Lower lobe of right lung (tissue), 2 donors: ENCODE data around the gene DDX25. TPM values are rescaled to one million over a fixed set of nuclear protein-coding genes. Genes with fewer than 3 reads are reported as not detected.

Source experiments
- ATAC-seq, 2 donors: fragments of 200-7000 bp; cut with Tn5 transposase; one replicate each; pipeline ENCODE4 v1.9.1; 2020 to 2022; ENCODE audit warnings: mild to moderate bottlenecking in 2 of 2, moderate library complexity in 2 of 2
- DNase-seq: peaks from one replicate; pipeline ENCODE4 v3.0.0-alpha.2; 2020
- H3K27ac ChIP-seq: fragments of 200-600 bp; one replicate; pipeline ENCODE4 v1.8.0; 2022
- H3K27me3 ChIP-seq: fragments of 200-600 bp; one replicate; pipeline ENCODE4 v1.8.0; 2022; ENCODE audit warnings: low read depth
- H3K36me3 ChIP-seq: fragments of 200-600 bp; one replicate; pipeline ENCODE4 v1.8.0; 2022; ENCODE audit warnings: mild to moderate bottlenecking
- H3K4me1 ChIP-seq: fragments of 200-600 bp; one replicate; pipeline ENCODE4 v1.8.0; 2022
- H3K4me3 ChIP-seq: fragments of 200-600 bp; one replicate; pipeline ENCODE4 v1.8.0; 2022; ENCODE audit warnings: mild to moderate bottlenecking
- H3K9me3 ChIP-seq: fragments of 200-600 bp; one replicate; pipeline ENCODE4 v1.8.0; 2022
- CTCF ChIP-seq: fragments of 200-600 bp; IDR thresholded peaks from one replicate; pipeline ENCODE4 v1.8.0; 2022; ENCODE audit warnings: antibody characterized with exemption, mild to moderate bottlenecking
- intact Hi-C: fragments of 100-400 bp; cut with DNase I; formaldehyde crosslinking; loops from one replicate; pipeline ENCODE4 v1.11.0; 2022
- total RNA-seq: library from RNA; stranded (reverse); fragmentation: NEBNext Ultra II Directional; extraction: Animal tissue kit (Norgen Biotek cat#: 25700); gene quantifications from one replicate; pipeline ENCODE4 v1.2.1, GENCODE V29; 2021
- donor health status: DM: no; HTN: yes; CAD: no; lungs with severe emphysema.

The DDX25 gene
- total RNA-seq, 1 donor from 2014 or later, result not detected

GRCh38 chr11:125953401-125953935 lies 49.2 kb downstream of the DDX25 start:
- TF ChIP-seq CTCF, result no peak
- ATAC-seq, result no peak
- H3K9me3 ChIP-seq, result no peaks in the 10 kb centered on the region
- no peaks in the 10 kb centered on the region for H3K27me3 ChIP-seq
- no peak overlapping the region for H3K27ac ChIP-seq
- H3K36me3 ChIP-seq, result no peaks in the 10 kb centered on the region
- H3K4me1 ChIP-seq, result no peaks in the 10 kb centered on the region
- no peak overlapping the region for H3K4me3 ChIP-seq
- intact Hi-C loops, result no loop called here
- no peak for DNase-seq

GRCh38 chr11:125954123-125954944 lies 50.0 kb downstream of the DDX25 start:
- H3K27me3 ChIP-seq, result no peaks in the 10 kb centered on the region

GRCh38 chr11:125954945-125955640 lies 50.8 kb downstream of the DDX25 start:
- intact Hi-C loops, result no loop called here
- Histone ChIP-seq H3K36me3 (peaks cover 8% of the 10 kb centered on the region), H3K27me3 (no peaks in the 10 kb centered on the region), H3K4me1 (no peaks in the 10 kb centered on the region), H3K4me3 (no peak overlapping the region), H3K9me3 (no peaks in the 10 kb centered on the region), H3K27ac (no peak overlapping the region)
- no peak for ATAC-seq
- no peak for TF ChIP-seq CTCF
- no peak for DNase-seq

More at GRCh38 chr11:125954123-125954944, 50.0 kb downstream of the DDX25 start:
- Histone ChIP-seq H3K36me3 (peaks cover under 1% of the 10 kb centered on the region), H3K4me1 (no peaks in the 10 kb centered on the region), H3K9me3 (no peaks in the 10 kb centered on the region), H3K27ac (no peak overlapping the region), H3K4me3 (no peak overlapping the region)
- intact Hi-C loops, result no loop called here
- DNase-seq (no peak), ATAC-seq (no peak)
- TF ChIP-seq CTCF, result no peak

GRCh38 chr11:125955856-125956255 lies 51.5 kb downstream of the DDX25 start:
- H3K4me3 ChIP-seq, result no peak overlapping the region
- DNase-seq (no peak), ATAC-seq (no peak)
- H3K9me3 ChIP-seq, result no peaks in the 10 kb centered on the region
- H3K27me3 ChIP-seq, result no peaks in the 10 kb centered on the region
- H3K36me3 ChIP-seq, result peaks cover 9% of the 10 kb centered on the region
- H3K27ac ChIP-seq, result no peak overlapping the region
- no peaks in the 10 kb centered on the region for H3K4me1 ChIP-seq
- intact Hi-C loops, result no loop called here
- TF ChIP-seq CTCF, result no peak

- TF ChIP-seq CTCF, result no peak
- H3K4me3 ChIP-seq, result no peak overlapping the region
- ATAC-seq (no peak), DNase-seq (no peak)
- H3K27me3 ChIP-seq, result no peaks in the 10 kb centered on the region
- H3K9me3 ChIP-seq, result no peaks in the 10 kb centered on the region
- intact Hi-C loops, result no loop called here
- no peaks in the 10 kb centered on the region for H3K4me1 ChIP-seq
- no peak overlapping the region for H3K27ac ChIP-seq
- peaks cover 9% of the 10 kb centered on the region for H3K36me3 ChIP-seq
These were observed 52.3 kb downstream of the DDX25 start for GRCh38 chr11:125956391-125957134.
